Loucy (cell line): ENCODE measurements around the gene SEMA3F.

Experiments used
- CTCF ChIP-seq: fragments of 200-600 bp; sonication (generic); conservative IDR thresholded peaks from 2 replicates; pipeline ENCODE4 v1.5.1; 2014; ENCODE audit warnings: mild to moderate bottlenecking, antibody characterized with exemption, low read length
- EZH2phosphoT487 ChIP-seq: fragments of 200-600 bp; IDR thresholded peaks from 2 replicates; pipeline ENCODE4 v1.6.1; 2018; ENCODE audit warnings: antibody characterized with exemption, mild to moderate bottlenecking, moderate library complexity, borderline replicate concordance

GRCh38 chr3:50172626-50173220 is 17.6 kb downstream of the SEMA3F start:
- no peak for TF ChIP-seq CTCF
- TF ChIP-seq EZH2phosphoT487, result no peak
